Mesenchymal stem cell (in vitro differentiated cells and primary cell): Measurements from ENCODE around the gene FARP1.
A peak's percentile ranks its signal among the peaks of the same experiment; 100 is the strongest.

ENCODE experiments used
- DNase-seq: peaks from one replicate; pipeline ENCODE4 v3.0.0-alpha.2; 2013
- H2AFZ ChIP-seq: one replicate; pipeline ENCODE4 v1.6.1; 2013; ENCODE audit warnings: low read depth, mild to moderate bottlenecking, control low read depth, inconsistent platforms, low read length, moderate library complexity
- H2AK5ac ChIP-seq: 2 replicates; pipeline ENCODE4 v1.6.1; 2013; ENCODE audit warnings: low read length, moderate library complexity, mild to moderate bottlenecking, inconsistent platforms; ENCODE audit not compliant: severe bottlenecking
- H2BK120ac ChIP-seq: one replicate; pipeline ENCODE4 v1.6.1; 2013; ENCODE audit warnings: low read depth, mild to moderate bottlenecking, inconsistent platforms, low read length, moderate library complexity
- H2BK12ac ChIP-seq, 2 experiments: one replicate each; pipeline ENCODE4 v1.6.1; 2013; ENCODE audit warnings: inconsistent platforms in 2 of 2, low read length in 2 of 2, mild to moderate bottlenecking in 2 of 2, moderate library complexity in 2 of 2, control low read depth in 1 of 2
- H2BK15ac ChIP-seq: one replicate; pipeline ENCODE4 v1.6.1; 2013; ENCODE audit warnings: mild to moderate bottlenecking, low read depth, inconsistent platforms; ENCODE audit not compliant: poor library complexity, severe bottlenecking
- H2BK5ac ChIP-seq: 2 replicates; pipeline ENCODE4 v1.6.1; 2013; ENCODE audit warnings: low read depth, mild to moderate bottlenecking, low read length, control low read depth, inconsistent platforms; ENCODE audit not compliant: poor library complexity, severe bottlenecking
- H3K14ac ChIP-seq, 2 experiments: one replicate each; pipeline ENCODE4 v1.6.1; 2013; ENCODE audit warnings: inconsistent platforms in 2 of 2, low read length in 2 of 2, control low read depth in 1 of 2, mild to moderate bottlenecking in 1 of 2, moderate library complexity in 1 of 2
- H3K18ac ChIP-seq, 2 experiments: one replicate each; pipeline ENCODE4 v1.6.1; 2013; ENCODE audit warnings: inconsistent platforms in 2 of 2, low read length in 2 of 2, control low read depth in 1 of 2, low read depth in 1 of 2, mild to moderate bottlenecking in 1 of 2
- H3K23ac ChIP-seq, 2 experiments: one replicate each; pipeline ENCODE4 v1.6.1; 2013; ENCODE audit warnings: inconsistent platforms in 2 of 2, low read length in 2 of 2, mild to moderate bottlenecking in 2 of 2, moderate library complexity in 2 of 2, control low read depth in 1 of 2
- H3K27ac ChIP-seq: 2 replicates; pipeline ENCODE4 v1.5.1; 2013; ENCODE audit warnings: mild to moderate bottlenecking, moderate library complexity, low read length, control low read depth, inconsistent platforms; ENCODE audit not compliant: poor library complexity, severe bottlenecking
- H3K27me3 ChIP-seq, 2 experiments: 2 replicates each; pipeline versions ENCODE4 v1.6.1 to v1.7.0; 2013; ENCODE audit warnings: low read length in 2 of 2, mild to moderate bottlenecking in 2 of 2, moderate library complexity in 2 of 2, control low read depth in 1 of 2, inconsistent platforms in 1 of 2; ENCODE audit not compliant: control insufficient read depth in 1 of 2, insufficient read depth in 1 of 2
- H3K36me3 ChIP-seq, 2 experiments: 2 replicates each; pipeline versions ENCODE4 v1.6.1 to v1.7.0; 2013; ENCODE audit warnings: low read length in 2 of 2, control low read depth in 1 of 2, inconsistent platforms in 1 of 2, low read depth in 1 of 2, mild to moderate bottlenecking in 1 of 2; ENCODE audit not compliant: insufficient read depth in 2 of 2, control insufficient read depth in 1 of 2
- H3K4ac ChIP-seq, 2 experiments: one replicate each; pipeline ENCODE4 v1.6.1; 2013; ENCODE audit warnings: inconsistent platforms in 2 of 2, low read length in 2 of 2, mild to moderate bottlenecking in 2 of 2, moderate library complexity in 2 of 2, control low read depth in 1 of 2, low read depth in 1 of 2
- H3K4me1 ChIP-seq: 2 replicates; pipeline ENCODE4 v1.6.1; 2013; ENCODE audit warnings: low read depth, low read length, control low read depth; ENCODE audit not compliant: control insufficient read depth, insufficient read depth
- H3K4me2 ChIP-seq: 2 replicates; pipeline ENCODE4 v1.6.1; 2013; ENCODE audit warnings: low read length, mild to moderate bottlenecking, inconsistent platforms; ENCODE audit not compliant: poor library complexity, severe bottlenecking
- H3K4me3 ChIP-seq, 2 experiments: 2 replicates each; pipeline versions ENCODE4 v1.5.1 to v1.7.0; 2013; ENCODE audit warnings: low read length in 2 of 2, mild to moderate bottlenecking in 2 of 2, control low read depth in 1 of 2, low read depth in 1 of 2; ENCODE audit not compliant: insufficient read depth in 1 of 2
- H3K79me1 ChIP-seq: replicated peaks from 2 replicates; pipeline ENCODE4 v1.6.1; 2013; ENCODE audit warnings: mild to moderate bottlenecking, control low read depth, low read length, inconsistent platforms; ENCODE audit not compliant: poor library complexity, severe bottlenecking
- H3K9ac ChIP-seq: 2 replicates; pipeline ENCODE4 v1.7.0; 2013; ENCODE audit warnings: mild to moderate bottlenecking, low read length, moderate library complexity
- H3K9me3 ChIP-seq: 2 replicates; pipeline ENCODE4 v1.7.0; 2013; ENCODE audit warnings: mild to moderate bottlenecking, low read length; ENCODE audit not compliant: control insufficient read depth
- H4K8ac ChIP-seq: one replicate; pipeline ENCODE4 v1.6.1; 2013; ENCODE audit warnings: inconsistent platforms, mild to moderate bottlenecking, low read length, moderate library complexity
- H4K91ac ChIP-seq: one replicate; pipeline ENCODE4 v1.6.1; 2013; ENCODE audit warnings: mild to moderate bottlenecking, low read length, inconsistent platforms
- WGBS: methylation state at CpG from one replicate; pipeline ENCODE4 v1.1.7; 2013; ENCODE audit warnings: mixed read lengths; 5-methylcytosine and 5-hydroxymethylcytosine counted together

The FARP1 gene

GRCh38 chr13:98439126-98439828 is 296.4 kb downstream of the FARP1 start:
- H3K4me3 ChIP-seq: no peak overlapping the region
- H3K18ac ChIP-seq: no peak overlapping the region
- no peak overlapping the region for H2BK12ac ChIP-seq
- H3K23ac ChIP-seq: no peak overlapping the region
- WGBS: 97% methylated on average over 32 of the region's 32 CpGs
- no peak overlapping the region for H2BK15ac ChIP-seq
- H3K4me1 ChIP-seq: peaks cover 2% of the 10 kb centered on the region
- DNase-seq: no peak
- H3K9me3 ChIP-seq: no peaks in the 10 kb centered on the region
- H4K91ac ChIP-seq: no peak overlapping the region
- no peak overlapping the region for H2BK120ac ChIP-seq
- H3K4me2 ChIP-seq: no peak overlapping the region
- no peak overlapping the region for H3K27ac ChIP-seq
- H3K4ac ChIP-seq: no peak overlapping the region
- no peak overlapping the region for H2AK5ac ChIP-seq
- peaks cover 49 to 79% of the 10 kb centered on the region in 2 experiments for H3K36me3 ChIP-seq
- H2AFZ ChIP-seq: no peak overlapping the region
- no peak overlapping the region for H4K8ac ChIP-seq
- no peaks in the 10 kb centered on the region for H3K27me3 ChIP-seq
- no peak overlapping the region for H3K9ac ChIP-seq
- no peak overlapping the region for H2BK5ac ChIP-seq
- peaks cover 17% of the 10 kb centered on the region for H3K79me1 ChIP-seq
- H3K14ac ChIP-seq: no peak overlapping the region

GRCh38 chr13:98439896-98440295 is 297.0 kb downstream of the FARP1 start:
- Histone ChIP-seq H4K8ac (no peak overlapping the region), H3K14ac (no peak overlapping the region), H3K79me1 (peaks cover 20% of the 10 kb centered on the region), H2BK12ac (no peak overlapping the region), H3K4me3 (no peak overlapping the region), H3K4me2 (no peak overlapping the region), H3K4me1 (peaks cover 2% of the 10 kb centered on the region), H4K91ac (no peak overlapping the region), H2BK5ac (no peak overlapping the region), H2BK15ac (no peak overlapping the region), H2AFZ (no peak overlapping the region), H2AK5ac (no peak overlapping the region), H3K4ac (no peak overlapping the region), H3K18ac (no peak overlapping the region), H3K23ac (no peak overlapping the region), H3K36me3 (peaks cover 49 to 82% of the 10 kb centered on the region in 2 experiments), H3K27me3 (no peaks in the 10 kb centered on the region), H3K9me3 (no peaks in the 10 kb centered on the region), H3K27ac (no peak overlapping the region), H3K9ac (no peak overlapping the region), H2BK120ac (no peak overlapping the region)
- WGBS: 95% methylated on average over 16 of the region's 16 CpGs
- DNase-seq: no peak

DNA sequence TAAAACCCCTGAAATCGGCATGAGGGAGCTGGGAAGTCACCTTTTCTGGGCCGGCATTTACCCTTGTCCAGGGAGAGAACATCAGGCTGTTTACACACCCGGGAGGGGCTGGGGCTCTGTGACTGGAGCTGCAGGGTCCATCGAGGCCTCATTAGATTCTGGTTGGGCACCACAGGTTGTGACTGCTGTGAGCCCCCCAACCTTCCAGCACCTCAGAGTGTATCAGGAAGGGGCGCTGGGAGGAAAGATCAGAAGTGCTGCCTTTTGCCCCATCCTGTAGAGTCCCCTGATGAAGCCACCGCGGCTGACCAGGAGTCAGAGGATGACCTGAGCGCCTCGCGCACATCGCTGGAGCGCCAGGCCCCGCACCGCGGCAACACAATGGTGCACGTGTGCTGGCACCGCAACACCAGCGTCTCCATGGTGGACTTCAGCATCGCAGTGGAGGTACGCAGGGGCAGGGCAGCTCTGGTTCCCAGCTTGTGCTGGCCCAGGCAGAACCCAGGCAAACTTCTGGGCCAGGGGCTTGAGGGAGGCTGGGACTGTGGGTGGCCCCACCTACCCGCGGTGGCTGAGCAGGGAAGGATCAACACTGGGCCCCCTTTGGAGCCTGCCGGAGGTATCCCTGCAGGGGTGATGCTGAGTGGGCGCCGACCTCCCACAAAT is 297.6 kb downstream of the FARP1 start:
- H2BK12ac ChIP-seq: no peak overlapping the region
- no peak for DNase-seq
- 97% methylated on average over 25 of the region's 25 CpGs for WGBS
- H2BK15ac ChIP-seq: peak overlapping the region; percentile 4
- no peak overlapping the region for H3K23ac ChIP-seq
- H2BK5ac ChIP-seq: no peak overlapping the region
- H3K27ac ChIP-seq: no peak overlapping the region
- H2AFZ ChIP-seq: no peak overlapping the region
- no peak overlapping the region for H3K9ac ChIP-seq
- H4K8ac ChIP-seq: no peak overlapping the region
- no peak overlapping the region for H4K91ac ChIP-seq
- H3K27me3 ChIP-seq: no peaks in the 10 kb centered on the region
- H2BK120ac ChIP-seq: no peak overlapping the region
- H3K18ac ChIP-seq: no peak overlapping the region
- no peak overlapping the region for H3K4ac ChIP-seq
- H3K4me3 ChIP-seq: no peak overlapping the region
- H2AK5ac ChIP-seq: no peak overlapping the region
- peaks cover 44 to 79% of the 10 kb centered on the region in 2 experiments for H3K36me3 ChIP-seq
- H3K79me1 ChIP-seq: peaks cover 20% of the 10 kb centered on the region
- H3K14ac ChIP-seq: no peak overlapping the region
- H3K4me2 ChIP-seq: no peak overlapping the region
- peaks cover 4% of the 10 kb centered on the region for H3K4me1 ChIP-seq
- no peaks in the 10 kb centered on the region for H3K9me3 ChIP-seq

- H3K9me3 ChIP-seq: no peaks in the 10 kb centered on the region
- 94% methylated on average over 21 of the region's 21 CpGs for WGBS
- no peak overlapping the region for H3K23ac ChIP-seq
Observed at GRCh38 chr13:98441056-98441676, 298.3 kb downstream of the FARP1 start.

More at GRCh38 chr13:98441056-98441676, 298.3 kb downstream of the FARP1 start:
- H4K8ac ChIP-seq: no peak overlapping the region
- H2AK5ac ChIP-seq: no peak overlapping the region
- no peak overlapping the region for H3K14ac ChIP-seq
- no peak overlapping the region for H2AFZ ChIP-seq
- no peaks in the 10 kb centered on the region for H3K27me3 ChIP-seq
- H3K36me3 ChIP-seq: peaks cover 40 to 82% of the 10 kb centered on the region in 2 experiments
- no peak overlapping the region for H2BK120ac ChIP-seq
- H3K79me1 ChIP-seq: peaks cover 22% of the 10 kb centered on the region
- H3K4ac ChIP-seq: no peak overlapping the region
- H3K27ac ChIP-seq: no peak overlapping the region
- H2BK5ac ChIP-seq: no peak overlapping the region
- no peak overlapping the region for H2BK12ac ChIP-seq
- H3K18ac ChIP-seq: no peak overlapping the region
- H3K4me3 ChIP-seq: no peak overlapping the region
- H3K4me2 ChIP-seq: no peak overlapping the region
- H3K4me1 ChIP-seq: peaks cover 7% of the 10 kb centered on the region
- no peak for DNase-seq
- H3K9ac ChIP-seq: no peak overlapping the region
- H4K91ac ChIP-seq: no peak overlapping the region
- no peak overlapping the region for H2BK15ac ChIP-seq
